GM19035 (cell line): ENCODE measurements around the gene NAP1L1.

ENCODE experiments used
- ATAC-seq: cut with Tn5 transposase; IDR thresholded peaks from one replicate; pipeline ENCODE4 v1.9.1; 2021; ENCODE audit not compliant: unreplicated experiment

The NAP1L1 gene

DNA sequence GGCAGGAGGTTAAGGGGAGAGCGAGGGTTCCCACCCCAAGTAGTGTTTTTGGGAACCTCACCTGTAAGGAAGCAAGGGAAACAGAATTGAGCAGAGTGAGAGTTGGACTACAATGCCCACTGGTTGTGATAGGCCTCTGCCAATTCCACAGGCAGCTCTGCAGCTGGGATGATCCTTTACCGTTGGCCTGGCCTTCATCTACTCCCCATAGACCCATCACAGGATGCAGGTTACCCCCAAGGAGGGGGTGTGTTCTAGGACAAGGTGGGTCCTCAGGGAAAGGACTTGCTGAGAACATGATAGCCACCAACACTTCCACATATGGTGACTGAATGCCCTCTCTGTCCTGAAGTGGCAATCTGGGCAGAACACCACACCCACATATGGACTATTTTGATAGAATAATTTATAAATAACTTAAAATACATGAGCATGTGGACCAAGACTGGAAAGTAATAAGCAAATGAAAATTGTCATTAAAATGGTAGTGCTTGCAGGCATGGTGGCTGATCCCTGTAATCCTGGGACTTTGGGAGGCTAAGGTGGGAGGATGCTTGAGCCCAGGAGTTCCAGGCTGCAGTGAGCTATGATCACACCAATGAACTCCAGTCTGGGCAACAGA lies 61.3 kb downstream of the NAP1L1 start:
- no peak for ATAC-seq

DNA sequence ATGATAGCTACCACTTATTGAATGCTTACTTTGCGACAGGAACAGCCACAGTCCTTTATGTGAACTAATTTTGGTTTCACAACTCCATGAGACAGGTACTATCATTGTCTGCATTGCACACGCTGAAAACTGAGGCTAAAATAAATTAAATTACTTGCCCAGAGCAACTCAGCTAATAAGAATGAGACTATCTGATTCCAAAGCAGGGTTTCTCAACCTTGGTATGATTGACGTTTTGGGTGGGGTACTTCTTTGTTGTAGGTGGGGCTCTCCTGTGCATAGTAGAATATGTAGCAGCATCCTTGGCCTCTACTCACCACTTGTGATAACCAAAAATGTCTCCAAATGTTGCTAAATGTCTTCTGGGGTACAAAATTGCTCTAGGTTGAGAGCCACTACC lies 62.0 kb downstream of the NAP1L1 start:
- no peak for ATAC-seq

DNA sequence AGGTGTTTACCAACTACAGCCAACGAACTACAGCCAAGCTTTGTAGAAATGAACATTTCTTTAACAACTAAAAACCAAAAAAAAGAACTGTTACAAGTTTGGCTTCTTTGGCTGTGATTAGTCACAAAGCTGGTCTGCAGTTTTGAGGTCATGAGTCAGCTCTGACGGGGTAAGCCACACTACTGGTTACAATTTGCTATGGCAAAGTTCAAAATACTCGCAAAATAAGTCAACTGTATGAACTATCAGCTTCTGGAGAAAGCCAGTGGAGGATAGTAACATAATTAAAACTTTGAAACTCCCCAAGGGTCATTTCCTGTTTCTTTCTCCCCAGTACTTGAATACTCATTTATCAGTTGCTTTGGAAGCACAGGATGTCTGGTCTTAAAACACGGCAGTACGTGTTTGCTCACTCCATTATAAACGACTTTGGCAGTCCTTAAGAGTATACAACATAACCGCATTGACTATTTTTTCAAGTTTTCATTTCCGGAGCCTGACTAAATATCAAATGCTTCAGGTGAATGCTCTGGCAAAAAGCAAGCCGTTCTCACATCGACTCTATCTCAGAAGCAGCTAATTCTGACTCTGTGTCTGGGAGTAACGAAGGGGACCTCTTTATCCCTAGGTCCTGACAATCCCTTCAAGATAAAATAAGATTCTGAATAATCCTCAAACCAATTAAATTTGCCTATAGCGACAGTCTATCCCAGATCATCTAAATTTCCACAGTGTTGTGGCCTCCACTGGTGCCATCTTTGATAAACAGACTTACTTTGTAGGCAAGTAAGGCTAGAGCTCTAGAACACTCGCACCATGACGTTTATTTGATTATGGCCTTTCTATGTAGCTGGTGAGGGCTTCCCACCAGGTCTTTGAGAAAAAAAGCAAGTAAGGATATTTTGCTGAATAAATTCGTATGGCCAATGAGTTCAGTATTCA lies 63.5 kb downstream of the NAP1L1 start:
- ATAC-seq: peak; percentile 49

DNA sequence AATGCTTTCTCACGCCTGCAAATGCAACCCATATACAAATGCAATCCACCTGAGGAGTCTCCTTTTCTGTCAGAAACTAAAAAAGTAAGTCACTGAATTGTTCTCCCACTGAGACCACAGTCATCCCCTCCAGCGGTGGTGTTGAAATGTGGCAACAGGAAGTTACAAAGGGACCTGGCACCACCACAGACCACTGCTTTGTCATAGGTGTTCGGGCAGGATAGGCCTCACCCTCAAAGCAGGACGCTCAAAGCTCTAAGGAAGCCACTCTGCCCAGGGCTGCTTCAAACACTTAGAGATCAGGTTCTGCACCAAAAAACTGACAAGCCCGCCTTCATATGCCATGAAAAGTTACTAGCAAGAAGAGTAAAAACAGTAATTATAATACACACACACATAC lies 64.2 kb downstream of the NAP1L1 start:
- ATAC-seq: peak; percentile 51

DNA sequence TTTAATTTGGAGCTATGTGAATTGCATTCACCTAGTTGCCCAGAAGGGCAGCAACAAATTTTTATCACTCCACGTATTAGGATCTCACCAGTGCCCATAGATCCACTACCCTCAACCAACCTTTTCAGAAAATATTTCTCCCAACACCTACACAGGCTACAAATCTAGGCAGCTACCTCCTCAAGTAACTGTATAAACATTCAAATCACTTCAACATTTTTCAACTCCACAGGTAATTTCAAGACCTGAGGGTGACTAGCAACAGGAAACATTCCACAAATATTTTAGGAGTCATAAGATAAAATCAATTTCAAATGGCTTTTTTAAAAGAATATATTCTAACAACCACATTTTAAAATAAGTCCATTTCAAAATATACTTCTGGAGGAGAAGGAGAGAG lies 65.8 kb downstream of the NAP1L1 start:
- no peak for ATAC-seq

DNA sequence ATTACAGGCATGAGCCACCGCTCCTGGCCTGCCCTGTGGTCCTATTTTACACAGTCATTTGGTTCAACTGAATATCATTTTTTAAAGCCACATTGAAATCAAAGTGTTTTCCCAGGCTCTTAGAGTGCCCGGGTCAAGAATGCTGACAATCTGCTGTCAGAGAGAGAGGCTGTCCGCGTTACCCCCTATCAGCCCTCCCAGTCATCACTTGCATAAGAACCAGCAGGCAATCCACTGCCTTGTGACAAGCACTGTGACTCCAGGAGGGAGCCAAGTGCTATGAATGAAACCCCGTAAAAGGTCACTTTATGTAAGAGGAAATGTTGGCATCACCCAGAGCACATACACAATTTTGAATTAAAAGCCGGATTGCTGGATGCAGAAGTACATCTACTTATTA lies 66.4 kb downstream of the NAP1L1 start:
- no peak for ATAC-seq

DNA sequence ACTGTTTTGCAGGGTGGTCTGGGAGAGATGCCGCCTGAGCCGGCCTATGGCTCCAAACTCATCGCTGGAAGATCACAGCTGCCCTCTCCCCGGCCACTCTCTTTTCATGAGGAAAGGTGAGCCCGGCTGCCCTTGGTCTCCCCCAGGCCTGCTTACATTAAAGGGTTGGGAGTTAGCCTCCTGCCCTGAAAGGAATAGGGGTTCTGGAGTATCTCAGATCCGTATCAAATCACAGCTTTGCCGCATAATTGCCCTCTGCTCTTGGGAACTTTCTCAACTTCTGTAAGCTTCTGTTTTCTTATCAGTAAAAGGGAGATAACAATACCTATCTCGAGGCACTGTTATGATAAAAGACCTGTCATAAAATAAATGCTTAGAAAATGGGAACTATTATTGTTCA lies 70.5 kb downstream of the NAP1L1 start:
- ATAC-seq: no peak

DNA sequence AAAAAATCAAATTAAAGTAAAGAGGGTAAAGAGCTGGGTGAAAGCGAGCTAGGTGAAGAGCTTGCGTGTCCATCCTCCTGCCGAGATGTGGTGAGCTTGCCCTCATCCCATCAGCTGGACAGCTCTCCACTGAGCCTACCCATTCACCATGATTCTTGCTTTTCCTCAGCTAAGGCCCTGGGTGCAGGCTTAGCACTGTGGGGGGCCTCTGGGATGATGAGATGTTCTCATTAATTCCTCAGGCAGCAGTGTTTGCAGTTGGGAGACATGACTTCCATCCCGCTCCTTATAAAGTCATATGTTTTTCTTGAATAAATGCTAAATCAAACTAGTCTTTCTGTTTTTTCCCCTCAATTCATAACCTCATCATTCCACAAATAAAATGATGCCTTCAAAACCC lies 70.9 kb downstream of the NAP1L1 start:
- ATAC-seq: no peak

DNA sequence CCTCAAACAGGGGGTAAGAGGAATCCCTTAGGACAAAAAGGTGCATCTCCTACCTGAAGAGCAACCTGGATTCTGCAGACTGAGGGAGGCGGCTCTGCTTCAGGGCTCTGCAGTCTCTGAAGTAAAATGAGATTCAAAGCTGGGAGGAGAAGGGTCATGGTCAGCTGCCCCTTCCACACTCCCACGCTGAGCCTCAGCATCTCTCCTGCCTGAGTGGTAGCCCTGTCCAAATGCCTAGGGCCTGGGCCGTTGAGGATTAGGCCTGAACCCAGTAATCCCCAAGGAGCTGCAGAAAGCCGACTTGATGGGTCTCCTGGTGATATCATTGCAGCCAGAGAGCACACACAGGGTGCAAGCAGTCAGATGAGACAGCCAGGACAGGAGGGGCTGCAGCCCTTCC lies 71.8 kb downstream of the NAP1L1 start:
- no peak for ATAC-seq

DNA sequence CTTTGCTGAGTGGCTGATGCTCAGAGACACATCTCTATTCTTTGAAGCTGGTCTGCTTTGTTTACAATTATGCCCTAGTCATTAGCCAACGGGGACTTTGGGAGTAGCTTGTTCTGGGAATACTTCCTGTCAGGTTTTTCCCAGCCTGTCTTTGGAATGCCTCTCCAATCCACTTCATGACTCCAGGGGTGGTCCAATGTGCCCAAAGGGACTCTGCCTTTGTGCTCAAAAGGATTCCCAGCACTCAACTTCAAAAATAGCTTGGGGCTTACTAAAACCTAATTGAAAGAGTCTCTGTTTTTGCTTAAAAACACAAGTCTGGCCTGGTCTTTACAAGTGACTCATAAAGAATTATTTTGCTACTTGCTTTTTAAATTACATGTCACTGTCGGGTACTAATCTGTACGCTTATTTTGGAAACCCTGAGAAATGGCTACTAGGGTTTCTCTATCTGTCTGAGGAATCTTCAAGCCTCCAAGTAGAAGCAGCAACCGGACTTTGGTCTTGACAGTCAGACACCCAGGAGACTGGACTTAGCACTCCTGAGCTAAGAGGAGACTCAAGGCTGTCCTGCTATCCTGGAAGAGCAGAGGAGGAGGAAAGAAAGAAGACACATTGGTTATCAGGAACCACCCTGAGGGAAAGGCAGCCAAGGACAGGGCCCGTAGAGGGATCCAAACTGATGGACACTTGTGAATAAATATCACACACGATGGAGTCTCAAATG lies 73.6 kb downstream of the NAP1L1 start:
- no peak for ATAC-seq

DNA sequence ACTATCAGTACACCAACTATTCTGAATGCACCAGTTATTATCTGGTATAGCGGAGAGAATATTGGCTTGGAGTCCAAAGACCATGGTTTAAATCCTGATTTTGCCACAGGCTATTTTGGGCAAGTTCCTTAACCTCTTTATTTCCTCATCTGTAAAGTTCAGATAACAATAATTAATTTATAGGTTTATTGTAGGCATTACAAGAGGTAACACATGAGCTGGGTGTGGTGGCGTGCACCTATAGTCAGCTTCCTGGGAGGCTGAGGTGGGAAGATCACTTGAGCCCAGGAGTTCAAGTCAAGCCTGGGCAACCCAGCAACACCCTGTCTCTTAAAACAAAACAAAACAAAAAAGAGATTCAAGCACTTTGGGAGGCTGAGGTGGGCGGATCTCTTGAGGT lies 76.1 kb downstream of the NAP1L1 start:
- no peak for ATAC-seq

DNA sequence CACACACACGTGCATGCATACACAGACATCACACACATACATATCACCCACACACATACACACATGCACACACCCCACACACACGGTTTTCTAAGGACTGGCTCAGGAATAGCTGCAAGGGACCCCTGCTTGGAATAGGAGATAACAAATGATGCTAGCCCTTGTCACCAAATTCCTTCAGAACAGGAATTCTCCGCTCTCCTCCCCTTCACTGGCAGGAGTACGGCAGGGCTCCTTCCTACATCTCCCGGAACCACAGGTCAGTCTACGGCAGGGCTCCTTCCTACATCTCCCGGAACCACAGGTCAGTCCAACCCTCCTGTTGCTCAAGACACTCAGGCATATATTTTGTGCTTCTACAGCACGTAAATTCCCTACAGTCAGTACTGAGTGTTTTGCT lies 76.8 kb downstream of the NAP1L1 start:
- no peak for ATAC-seq

DNA sequence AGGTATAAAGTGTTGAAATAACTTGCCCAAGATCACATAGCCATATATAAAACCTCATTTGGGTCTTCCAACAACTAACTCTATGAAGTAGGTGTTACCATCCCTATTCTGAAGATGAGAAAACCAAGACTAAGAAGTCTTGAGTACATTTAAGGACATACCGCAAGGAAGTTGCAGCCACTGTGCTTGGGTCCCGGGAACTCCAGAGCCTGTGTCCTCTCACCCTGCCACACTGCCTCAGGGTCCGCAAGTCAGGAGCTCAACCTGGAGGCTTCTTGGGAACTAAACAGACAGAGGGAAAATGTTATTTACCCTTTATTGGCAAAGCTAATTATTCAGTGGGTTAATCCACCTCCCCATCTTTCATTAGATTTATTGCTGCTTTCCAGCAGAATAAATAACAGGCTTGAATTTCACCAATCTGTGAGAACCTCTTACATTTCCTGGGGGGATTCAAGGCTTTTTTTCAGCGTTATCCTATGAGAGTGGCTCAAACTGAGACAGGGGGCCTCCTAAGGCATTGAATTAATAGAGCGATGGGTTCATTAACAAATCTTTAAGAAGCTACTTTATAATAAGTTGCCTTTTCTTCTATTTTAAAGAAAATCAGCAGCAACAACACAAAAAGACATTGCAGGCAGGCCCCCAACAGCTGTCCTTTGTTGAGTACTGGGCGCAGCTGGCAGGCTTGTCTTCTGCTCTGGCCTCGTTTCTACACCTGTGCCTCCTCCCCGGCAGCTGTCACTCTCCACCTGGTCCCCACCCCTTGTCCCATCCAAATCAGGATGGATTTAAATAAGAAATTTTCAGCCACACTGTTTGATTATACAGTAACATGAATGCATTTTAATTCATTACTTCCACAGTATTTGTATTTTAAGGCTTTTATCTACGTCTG lies 78.2 kb downstream of the NAP1L1 start:
- ATAC-seq: no peak

DNA sequence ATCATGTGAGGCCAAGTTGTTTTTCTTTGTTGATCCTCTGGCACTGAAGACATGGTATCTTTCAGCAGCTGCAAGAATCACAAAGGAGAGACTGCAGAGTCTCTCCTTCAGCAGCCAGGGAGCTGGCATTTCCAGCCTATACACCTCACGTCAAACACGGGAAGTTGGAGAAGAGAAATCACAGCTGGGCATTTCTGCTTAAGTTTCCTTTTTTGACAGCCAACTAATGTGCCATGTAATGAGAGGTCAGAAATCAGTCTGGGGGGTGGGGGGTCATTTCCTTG lies 81.2 kb downstream of the NAP1L1 start:
- no peak for ATAC-seq

DNA sequence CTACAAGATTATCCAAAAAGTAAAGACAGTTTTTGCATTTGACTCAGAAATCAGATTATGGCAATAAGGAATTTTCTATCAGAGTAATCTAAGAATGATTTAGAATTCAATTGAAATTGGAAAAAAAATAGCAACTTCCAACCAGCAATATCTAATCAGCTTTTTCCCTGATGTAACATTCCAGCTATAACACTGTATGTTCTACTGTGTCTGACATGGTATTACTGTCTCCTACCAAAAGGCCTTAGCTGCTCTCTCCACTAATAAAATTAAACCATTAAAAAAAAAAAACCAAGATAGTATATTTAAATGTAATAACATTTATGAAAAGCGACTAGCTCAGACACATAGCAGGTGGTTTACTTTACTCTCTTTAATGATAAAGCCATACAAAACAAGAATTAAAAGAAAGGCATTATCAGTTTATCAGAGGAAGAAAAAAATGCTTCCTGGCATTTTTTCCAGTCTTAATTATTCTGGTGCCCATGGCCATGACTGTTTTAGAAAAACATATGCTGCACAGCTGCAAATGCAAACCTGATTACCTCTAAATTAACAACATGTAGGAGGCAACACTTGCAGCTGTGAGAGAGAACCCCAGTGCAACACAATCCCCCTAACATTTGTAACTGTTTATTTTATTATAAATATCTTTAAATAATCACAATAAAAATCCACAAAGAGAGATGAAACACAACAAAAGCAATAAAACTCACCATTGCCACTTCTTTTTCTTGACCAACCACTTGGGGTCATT lies 81.7 kb downstream of the NAP1L1 start:
- no peak for ATAC-seq

DNA sequence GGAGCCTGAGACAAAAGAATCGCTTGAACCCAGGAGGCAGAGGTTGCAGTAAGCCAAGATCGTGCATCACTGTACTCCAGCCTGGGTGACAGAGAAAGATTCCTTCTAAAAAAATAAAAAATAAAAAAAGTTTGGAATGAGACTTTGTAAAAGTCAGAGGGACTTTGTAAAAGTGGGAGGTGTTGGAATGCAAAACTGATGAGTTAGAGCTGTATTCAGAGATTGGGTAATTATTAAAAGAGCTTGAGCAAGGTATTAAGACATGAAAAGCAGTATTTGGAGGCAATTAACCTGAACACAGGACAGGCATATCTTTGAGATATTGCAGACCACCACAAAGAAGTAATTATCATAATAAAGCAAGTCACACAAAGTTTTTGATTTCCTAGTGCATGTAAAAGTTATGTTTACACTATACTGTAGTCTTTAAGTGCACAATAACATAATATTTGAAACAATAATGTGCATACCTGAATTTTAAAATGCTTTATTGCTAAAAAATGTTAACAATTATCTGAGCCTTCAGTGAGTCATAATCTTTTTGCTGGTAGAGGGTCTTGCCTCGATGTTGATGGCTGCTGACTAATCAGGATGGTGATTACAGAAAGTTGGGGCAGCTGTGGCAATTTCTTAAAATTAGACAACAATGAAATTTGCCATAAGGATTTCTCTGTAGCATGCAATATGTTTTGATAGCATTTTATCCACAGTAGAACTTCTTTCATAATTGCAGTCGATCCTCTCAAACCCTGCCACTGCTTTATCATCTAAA lies 86.0 kb downstream of the NAP1L1 start:
- ATAC-seq: no peak

DNA sequence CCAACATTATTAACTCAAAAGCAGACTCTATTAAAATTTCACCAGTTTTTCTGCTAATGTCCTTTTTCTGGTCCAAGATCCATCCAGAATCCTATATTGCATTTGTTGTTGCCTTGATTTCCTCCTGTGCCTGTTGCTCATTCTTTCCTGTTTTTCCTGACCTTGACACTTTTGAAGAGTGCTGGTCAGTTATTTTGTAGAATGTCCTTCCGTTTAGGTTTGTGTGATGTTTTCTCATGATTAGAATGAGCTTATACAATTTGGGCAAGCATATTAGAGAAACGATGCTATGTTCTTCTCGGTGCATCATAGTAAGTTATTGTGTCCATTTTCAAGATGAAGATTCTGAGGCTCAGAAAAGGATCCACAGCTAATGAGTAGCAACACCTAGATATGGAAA lies 86.8 kb downstream of the NAP1L1 start:
- ATAC-seq: no peak

DNA sequence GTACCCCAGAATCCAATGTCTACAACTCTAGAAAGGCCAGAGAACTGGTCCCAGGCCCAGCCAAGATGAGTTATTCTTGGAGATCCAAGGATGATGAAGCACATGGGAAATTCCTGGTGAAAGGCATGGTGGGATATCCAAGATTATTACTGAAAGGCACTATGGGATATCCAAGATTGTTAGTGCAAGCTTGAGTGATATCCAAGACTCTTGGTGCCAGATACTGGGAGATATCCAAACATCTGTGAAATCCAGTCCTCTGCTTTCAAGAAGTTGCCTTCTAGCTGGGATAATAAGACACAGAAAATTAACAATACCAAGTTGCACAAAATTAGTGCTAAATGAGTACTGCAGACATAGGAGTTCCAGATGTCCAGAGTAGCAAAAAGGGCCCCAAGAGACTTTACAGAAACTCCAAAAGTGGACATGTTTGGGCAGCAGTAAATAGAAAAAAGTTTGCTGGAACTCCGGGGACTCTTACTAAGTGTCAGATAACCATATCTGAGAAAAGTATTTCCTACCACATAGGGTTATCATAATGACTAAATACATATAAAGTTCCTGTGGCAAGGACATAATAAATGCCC lies 87.5 kb downstream of the NAP1L1 start:
- ATAC-seq: no peak

DNA sequence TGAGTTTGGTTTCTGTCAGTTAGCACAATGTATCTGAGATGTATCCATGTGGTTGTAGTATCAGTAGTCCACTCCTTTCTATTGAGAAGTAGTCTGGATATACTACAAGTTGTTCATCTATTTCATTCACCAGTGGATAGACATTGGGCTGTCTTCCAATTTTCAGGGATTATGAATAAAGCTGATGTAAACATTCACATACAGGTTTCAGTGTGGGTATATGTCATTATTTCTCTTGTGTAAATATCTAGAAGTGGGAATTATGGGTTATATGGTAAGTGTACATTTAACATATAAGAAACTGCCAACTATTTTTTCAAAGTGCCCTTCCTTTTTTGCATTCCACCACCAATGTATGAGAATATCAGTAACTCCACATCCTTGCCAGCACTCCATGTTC lies 88.8 kb downstream of the NAP1L1 start:
- ATAC-seq: no peak
